GM19193 (cell line): Measurements from ENCODE around the gene CDH24.
A peak's percentile ranks its signal among the peaks of the same experiment; 100 is the strongest.

Experiments
- POLR2A ChIP-seq: IDR thresholded peaks from 4 replicates; pipeline ENCODE4 v1.6.1; 2011; ENCODE audit not compliant: insufficient read depth, insufficient read length; ENCODE audit errors: extremely low read depth

CDH24 gene

DNA sequence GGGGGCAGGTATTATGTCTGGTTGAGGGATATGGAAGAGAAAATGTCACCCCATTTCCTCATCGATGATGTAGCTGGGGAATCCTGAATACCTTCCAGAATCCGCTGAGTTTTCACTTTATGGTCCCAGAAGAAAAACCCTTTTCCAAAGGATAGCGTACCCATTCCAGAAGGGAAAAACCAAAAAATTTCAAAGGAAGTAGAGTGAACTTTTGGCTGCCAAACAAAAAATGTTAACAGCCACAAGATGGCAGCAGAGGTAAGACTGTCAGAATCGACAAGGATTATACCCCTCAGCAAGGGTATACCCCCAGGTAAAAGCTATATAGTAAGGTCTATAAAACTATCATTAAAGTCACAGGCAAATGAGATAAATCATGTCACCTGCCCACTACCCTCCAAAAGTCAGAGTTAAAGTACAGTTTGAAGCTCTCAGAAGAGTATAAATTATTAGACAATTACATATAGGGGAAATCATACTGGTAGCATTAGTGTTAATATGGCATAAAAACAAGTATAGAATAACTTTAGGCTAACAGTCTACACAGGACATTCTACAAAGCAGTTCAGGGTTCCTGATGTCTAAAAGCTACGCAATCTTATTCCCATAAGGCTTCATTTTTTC, 19.6 kb upstream of the CDH24 start:
- TF ChIP-seq POLR2A, result no peak

GRCh38 chr14:23074906-23075305, 17.6 kb upstream of the CDH24 start:
- TF ChIP-seq POLR2A, result no peak

GRCh38 chr14:23071921-23072539, 14.7 kb upstream of the CDH24 start:
- no peak for TF ChIP-seq POLR2A

- TF ChIP-seq POLR2A, result peak; percentile 88
Measured at GRCh38 chr14:23071244-23071920, 14.1 kb upstream of the CDH24 start.

- no peak for TF ChIP-seq POLR2A
Measured at GRCh38 chr14:23070262-23071129, 13.2 kb upstream of the CDH24 start.

GRCh38 chr14:23069413-23069806, 12.1 kb upstream of the CDH24 start:
- TF ChIP-seq POLR2A, result no peak

DNA sequence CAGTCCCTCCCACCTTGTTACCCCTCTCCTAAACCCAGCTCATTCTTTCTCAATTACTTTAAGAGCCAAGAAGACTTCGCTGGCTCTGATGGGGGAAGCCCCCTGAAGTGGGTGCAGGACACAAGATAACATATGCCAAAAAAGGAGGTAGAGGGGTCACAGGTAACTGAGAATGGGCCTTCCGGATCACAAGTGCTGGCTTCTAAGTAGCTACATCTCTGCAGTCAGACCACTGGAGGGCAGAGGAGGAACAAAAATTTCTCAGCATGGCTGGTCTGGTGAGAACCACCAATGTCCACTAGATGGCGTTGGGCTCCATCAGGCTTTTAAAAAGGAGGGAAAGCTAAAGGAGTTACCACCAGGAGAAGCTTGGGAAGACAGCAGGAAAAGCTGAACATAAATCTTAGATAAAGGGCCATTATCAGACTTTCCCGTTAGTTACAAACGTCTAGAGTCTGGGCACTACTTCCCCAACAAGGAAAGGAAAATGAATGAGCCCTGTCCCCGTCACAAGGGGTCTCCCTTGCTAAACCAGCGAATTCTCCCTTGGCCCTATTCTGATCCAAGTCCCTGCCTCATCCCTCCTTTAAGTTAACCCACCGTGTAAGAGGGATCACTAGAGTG, 11.6 kb upstream of the CDH24 start:
- TF ChIP-seq POLR2A, result no peak

GRCh38 chr14:23067847-23068788, 10.8 kb upstream of the CDH24 start:
- TF ChIP-seq POLR2A, result no peak

DNA sequence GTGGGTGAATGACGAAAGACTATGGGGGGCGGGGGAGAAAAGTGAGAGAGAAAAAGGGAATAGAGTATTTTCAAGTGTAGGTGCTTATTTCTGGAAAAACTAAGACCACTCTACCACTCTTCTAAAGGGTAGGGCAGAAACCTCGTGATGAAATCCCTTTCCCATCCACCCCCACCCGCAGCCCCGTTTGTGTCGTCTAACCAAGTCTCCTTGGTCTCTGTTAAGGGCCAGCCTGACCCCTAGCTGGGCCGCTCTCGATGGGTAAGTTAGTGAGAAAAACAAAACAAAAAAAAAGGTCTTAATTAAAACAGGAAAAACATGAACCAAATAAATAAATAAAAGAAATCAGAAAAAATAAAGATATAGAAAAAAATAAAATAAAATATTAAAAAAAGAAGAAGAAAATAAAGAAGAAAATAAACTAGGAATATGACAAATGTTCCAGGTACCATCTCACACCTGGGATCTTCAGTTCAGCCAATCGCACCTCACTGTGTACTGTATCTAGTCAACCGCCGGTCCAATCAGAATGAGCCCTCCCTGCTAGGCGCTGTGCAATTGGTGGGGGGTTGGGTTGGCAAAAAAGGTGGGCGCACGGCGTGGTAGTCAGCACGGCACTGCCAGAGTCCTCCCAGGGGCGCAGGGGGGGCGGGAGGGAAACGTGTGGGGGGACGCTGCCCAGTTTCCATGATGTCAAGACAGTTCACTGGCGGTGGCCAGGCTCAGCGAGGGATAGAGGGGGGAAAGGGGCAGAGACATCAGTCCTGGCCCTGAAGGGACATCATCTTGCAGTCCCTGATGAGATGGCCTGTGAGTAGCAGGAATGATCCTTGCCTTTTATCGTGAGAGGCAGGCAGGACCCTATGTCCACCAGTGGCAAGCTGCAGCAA, 9.8 kb upstream of the CDH24 start:
- TF ChIP-seq POLR2A, result no peak

- no peak for TF ChIP-seq POLR2A
Measured at GRCh38 chr14:23066368-23066767, 9.0 kb upstream of the CDH24 start.

- no peak for TF ChIP-seq POLR2A
Measured at GRCh38 chr14:23063601-23064000, 6.3 kb upstream of the CDH24 start.

- no peak for TF ChIP-seq POLR2A
Measured at GRCh38 chr14:23062002-23062401, 4.7 kb upstream of the CDH24 start.

DNA sequence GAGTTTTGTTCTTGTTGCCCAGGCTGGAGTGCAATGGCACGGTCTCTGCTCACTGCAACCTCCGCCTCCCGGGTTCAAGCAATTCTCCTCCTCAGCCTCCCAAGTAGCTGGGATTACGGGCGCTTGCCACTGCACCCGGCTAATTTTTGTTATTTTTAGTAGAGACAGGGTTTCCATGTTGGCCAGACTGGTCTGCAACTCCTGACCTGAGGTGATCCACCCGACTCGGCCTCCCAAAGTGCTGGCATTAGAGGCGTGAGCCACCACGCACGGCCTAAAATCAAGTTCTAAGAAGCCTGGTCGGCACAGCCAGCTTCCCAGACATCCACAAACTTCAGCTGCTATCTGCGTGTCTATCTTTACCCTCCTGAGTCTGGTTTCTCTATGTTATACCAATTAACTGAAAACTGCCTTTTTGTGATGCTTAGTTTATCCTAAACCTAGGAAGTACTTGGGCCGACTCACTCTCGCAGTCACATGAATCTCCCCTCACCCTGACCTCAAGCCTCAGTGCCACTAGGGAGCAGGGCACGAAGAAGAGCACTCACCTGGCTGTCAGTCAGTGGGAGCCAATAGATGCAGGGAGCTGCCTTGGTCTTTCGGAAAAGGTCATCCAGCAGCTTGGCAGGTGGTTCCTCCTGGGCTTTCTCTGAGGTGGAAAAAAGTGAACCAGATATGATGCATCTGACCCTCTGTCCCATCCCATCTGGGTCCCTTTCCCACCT, 3.4 kb upstream of the CDH24 start:
- TF ChIP-seq POLR2A, result no peak
